Bronchial epithelial cell (primary cell): ENCODE data around the gene MAGIX. TPM values are rescaled to one million over a fixed set of nuclear protein-coding genes. Genes with fewer than 3 reads are reported as not detected.

Experiments
- DNase-seq: peaks from one replicate; pipeline ENCODE4 v3.0.0-alpha.2; 2010; ENCODE audit warnings: low read depth
- FAIRE-seq: peaks from 2 replicates; lab custom pipeline; 2011; peaks lifted over from hg19 to GRCh38; lab: Jason Lieb, UNC
- H3K27me3 ChIP-seq: 2 replicates; pipeline ENCODE4 v1.5.1; 2011; ENCODE audit warnings: low read length; ENCODE audit not compliant: control insufficient read depth, insufficient read depth
- H3K36me3 ChIP-seq: 2 replicates; pipeline ENCODE4 v1.5.1; 2011; ENCODE audit warnings: low read length; ENCODE audit not compliant: control insufficient read depth, insufficient read depth
- H3K4me3 ChIP-seq: 2 replicates; pipeline ENCODE4 v1.5.1; 2011; ENCODE audit warnings: mild to moderate bottlenecking, low read depth, low read length, control low read depth
- total RNA-seq: library from RNA; depleted of rRNA; stranded (reverse); fragments of >200 nt; gene quantifications from 2 replicates; pipeline ENCODE4 v1.2.1, GENCODE V29; 2014
- TF ChIP-seq, protein P1 (sequence below): IDR thresholded peaks from 2 replicates; pipeline ENCODE4 v1.5.1; 2011; ENCODE audit warnings: mild to moderate bottlenecking, moderate library complexity, low read length, control low read depth, inconsistent platforms; ENCODE audit not compliant: insufficient read depth, severe bottlenecking

Gene MAGIX
- total RNA-seq, 1 donor from 2014 or later: 3.7 TPM

DNA sequence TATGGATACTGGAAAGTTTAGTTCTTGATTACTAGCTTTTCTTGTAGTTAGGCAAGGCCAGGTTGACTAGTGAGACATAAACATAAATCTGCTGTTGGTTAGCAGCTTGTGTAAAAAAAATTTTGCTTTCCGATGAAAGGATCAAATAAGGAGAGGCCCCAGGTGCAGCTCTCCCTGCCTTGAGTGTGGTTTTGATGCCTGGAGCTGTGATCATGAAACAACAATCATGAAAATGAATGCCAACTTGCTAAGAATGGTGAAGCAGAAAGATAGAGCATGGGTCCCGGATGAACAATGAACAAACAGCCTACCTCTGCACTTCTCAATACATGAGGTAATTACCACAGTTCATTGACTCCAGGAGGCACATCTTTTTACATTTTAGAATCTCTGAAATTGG is 51.9 kb downstream of the MAGIX start:
- no peak overlapping the region for H3K4me3 ChIP-seq
- TF ChIP-seq, protein P1, sequence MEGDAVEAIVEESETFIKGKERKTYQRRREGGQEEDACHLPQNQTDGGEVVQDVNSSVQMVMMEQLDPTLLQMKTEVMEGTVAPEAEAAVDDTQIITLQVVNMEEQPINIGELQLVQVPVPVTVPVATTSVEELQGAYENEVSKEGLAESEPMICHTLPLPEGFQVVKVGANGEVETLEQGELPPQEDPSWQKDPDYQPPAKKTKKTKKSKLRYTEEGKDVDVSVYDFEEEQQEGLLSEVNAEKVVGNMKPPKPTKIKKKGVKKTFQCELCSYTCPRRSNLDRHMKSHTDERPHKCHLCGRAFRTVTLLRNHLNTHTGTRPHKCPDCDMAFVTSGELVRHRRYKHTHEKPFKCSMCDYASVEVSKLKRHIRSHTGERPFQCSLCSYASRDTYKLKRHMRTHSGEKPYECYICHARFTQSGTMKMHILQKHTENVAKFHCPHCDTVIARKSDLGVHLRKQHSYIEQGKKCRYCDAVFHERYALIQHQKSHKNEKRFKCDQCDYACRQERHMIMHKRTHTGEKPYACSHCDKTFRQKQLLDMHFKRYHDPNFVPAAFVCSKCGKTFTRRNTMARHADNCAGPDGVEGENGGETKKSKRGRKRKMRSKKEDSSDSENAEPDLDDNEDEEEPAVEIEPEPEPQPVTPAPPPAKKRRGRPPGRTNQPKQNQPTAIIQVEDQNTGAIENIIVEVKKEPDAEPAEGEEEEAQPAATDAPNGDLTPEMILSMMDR: no peak
- FAIRE-seq (no peak), DNase-seq (no peak)
- H3K36me3 ChIP-seq: no peaks in the 10 kb centered on the region
- H3K27me3 ChIP-seq: no peaks in the 10 kb centered on the region

DNA sequence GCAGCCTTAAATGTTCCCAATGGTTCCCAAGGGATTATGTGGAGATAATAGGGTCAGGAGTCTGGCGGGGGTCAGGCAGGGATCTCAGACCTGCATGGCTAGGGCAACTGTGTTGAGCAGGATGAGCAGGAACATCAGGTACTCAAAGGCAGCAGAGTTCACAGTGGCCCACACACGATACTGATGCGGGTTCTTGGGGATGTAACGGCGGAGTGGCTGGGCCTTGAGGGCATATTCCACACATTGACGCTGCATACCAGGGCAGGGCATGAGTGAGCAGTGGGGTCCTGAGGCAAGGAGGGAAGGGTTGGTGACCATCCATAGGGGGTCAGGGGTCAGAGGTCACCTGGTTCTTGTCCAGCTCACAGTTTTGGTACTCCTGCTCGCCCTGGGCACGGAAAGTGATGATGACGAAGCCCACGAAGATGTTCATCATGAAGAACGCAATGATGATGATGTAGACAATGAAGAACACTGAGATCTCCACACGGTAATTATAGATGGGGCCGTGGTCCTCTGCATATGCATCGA is 52.5 kb downstream of the MAGIX start:
- no peaks in the 10 kb centered on the region for H3K36me3 ChIP-seq
- FAIRE-seq (no peak), DNase-seq (no peak)
- H3K4me3 ChIP-seq: no peak overlapping the region
- TF ChIP-seq, protein P1: no peak
- H3K27me3 ChIP-seq: no peaks in the 10 kb centered on the region

Other genes starting within 250 kb of the MAGIX start
- 3.2 and 6.8 TPM in 2 replicates for gene PIM2, start 243.7 kb upstream of the MAGIX start, total RNA-seq
- 18.4 and 23.0 TPM in 2 replicates for gene OTUD5, start 205.2 kb upstream of the MAGIX start, total RNA-seq
- gene KCND1, start 190.9 kb upstream of the MAGIX start, total RNA-seq: 0.26 and 0.64 TPM in 2 replicates
- gene GRIPAP1, start 160.5 kb upstream of the MAGIX start, total RNA-seq: 24.5 and 35.8 TPM in 2 replicates
- gene TFE3, start 119.4 kb upstream of the MAGIX start, total RNA-seq: 8.7 and 14.8 TPM in 2 replicates
- gene CCDC120, start 103.8 kb upstream of the MAGIX start, total RNA-seq: 1.1 and 2.2 TPM in 2 replicates
- 1.7 and 2.6 TPM in 2 replicates for gene PRAF2, start 88.8 kb upstream of the MAGIX start, total RNA-seq
- gene WDR45, start 82.9 kb upstream of the MAGIX start, total RNA-seq: 38.5 and 42.1 TPM in 2 replicates
- 22.6 and 31.4 TPM in 2 replicates for gene GPKOW, start 39.0 kb upstream of the MAGIX start, total RNA-seq
- 16.8 and 20.4 TPM in 2 replicates for gene PLP2, start 9.1 kb downstream of the MAGIX start, total RNA-seq
- gene PRICKLE3, start 23.6 kb downstream of the MAGIX start, total RNA-seq: 12.1 and 13.4 TPM in 2 replicates
- under 0.01 TPM in 2 replicates for gene SYP, start 37.4 kb downstream of the MAGIX start, total RNA-seq
- gene CACNA1F, start 70.6 kb downstream of the MAGIX start, total RNA-seq: under 0.01 TPM in 2 replicates
- 8.2 and 10.6 TPM in 2 replicates for gene CCDC22, start 72.7 kb downstream of the MAGIX start, total RNA-seq
- not detected in 2 replicates for gene FOXP3, start 102.0 kb downstream of the MAGIX start, total RNA-seq
- 1.8 and 2.9 TPM in 2 replicates for gene PPP1R3F, start 107.0 kb downstream of the MAGIX start, total RNA-seq
- not detected in 2 replicates for gene GAGE10, start 140.9 kb downstream of the MAGIX start, total RNA-seq
- not detected in 2 replicates for gene GAGE12J, start 159.3 kb downstream of the MAGIX start, total RNA-seq
- gene GAGE13, start 168.8 kb downstream of the MAGIX start, total RNA-seq: not detected in 2 replicates